NCI-H1092 treated with DMSO at 0.1 percent for 48 hours (cell line): ENCODE data around the gene EPB42.
"Not testable (repeated sequence)": the region's sequence is repeated elsewhere in the genome, so short reads cannot be mapped to it uniquely, and the experiment has no call there.

Source experiments
- DNase-seq: peaks from one replicate; lab custom pipeline; 2025; lab: John Stamatoyannopoulos, UW

The EPB42 gene

DNA sequence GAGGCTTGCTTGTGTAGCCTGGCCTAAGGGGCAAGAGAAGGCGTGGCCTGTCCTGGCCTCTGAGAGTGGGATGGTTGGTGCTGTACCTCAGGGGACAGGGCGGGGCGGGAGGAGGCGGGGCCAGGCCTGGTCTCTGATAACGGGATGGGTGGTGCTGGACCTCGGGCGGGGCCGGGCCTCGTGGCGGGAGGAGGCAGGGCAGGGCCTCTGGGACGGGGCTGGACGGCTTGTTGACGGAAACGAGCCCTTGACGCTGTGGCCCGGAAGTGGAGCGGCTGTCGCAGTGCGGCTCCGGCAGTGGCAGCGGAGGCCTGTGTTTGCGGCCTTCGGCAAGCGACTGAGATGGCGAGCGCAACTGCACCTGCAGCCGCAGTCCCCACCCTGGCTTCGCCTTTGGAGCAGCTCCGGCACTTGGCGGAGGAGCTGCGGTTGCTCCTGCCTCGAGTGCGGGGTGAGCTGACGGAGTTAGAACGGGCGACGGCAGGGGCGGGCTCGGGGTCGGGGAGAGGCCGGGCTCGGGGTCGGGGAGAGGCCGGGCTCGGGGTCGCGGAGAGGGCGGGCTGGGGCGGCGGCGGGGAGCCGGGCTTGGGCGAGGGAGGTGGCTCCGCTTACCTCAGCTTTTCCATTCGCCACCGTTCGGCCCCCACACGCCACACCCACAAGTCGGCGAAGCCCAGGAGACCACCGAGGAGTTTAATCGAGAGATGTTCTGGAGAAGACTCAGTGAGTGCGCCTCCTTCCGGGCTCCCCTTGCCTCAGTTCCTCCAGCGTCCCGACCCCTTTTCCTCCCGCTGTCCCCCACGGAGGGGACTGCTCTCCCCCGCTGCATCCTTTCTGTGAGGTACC is 35.4 kb downstream of the EPB42 start, which contains the start of gene CCNDBP1:
Gene CCNDBP1, plus strand, starts transcription at position 247 of the 846 bp plus-strand sequence. Its CDS starts 96 bp downstream, at position 343.
- DNase-seq = peak; percentile 44

DNA sequence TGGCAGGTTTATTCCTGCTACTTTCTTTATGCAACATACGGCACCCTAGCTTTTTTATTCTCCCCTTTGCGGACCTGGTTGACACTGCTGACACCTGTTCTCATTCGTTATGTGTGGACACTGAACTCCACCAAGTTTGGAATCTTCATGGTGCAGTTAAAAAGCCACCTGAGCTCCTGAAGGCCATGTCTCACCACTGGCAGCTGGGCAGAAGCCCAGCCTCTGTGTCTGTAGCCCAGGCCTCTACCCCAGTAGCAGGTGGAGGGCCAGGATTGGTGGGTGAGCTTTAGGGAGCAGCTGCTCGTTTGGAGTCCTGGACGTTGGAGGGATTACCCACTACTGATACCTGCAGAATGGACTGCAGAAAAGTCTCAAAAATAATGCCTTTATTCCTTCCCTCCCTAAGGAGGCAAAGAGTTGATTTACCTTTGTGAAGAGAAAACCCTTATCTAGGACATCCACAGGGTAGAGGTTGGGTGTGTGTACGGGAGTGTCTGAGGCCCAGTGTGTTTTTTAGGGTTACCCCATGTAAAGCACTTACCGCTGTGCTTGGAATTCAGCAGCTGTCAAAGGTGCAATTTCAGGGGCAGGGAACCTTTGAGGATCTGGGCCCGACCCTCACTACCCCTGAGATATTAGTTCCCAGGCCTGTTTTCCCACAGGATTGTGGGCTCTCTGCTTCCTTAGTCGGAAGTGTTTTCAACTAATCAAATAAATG is 36.3 kb downstream of the EPB42 start:
- DNase-seq = no peak

DNA sequence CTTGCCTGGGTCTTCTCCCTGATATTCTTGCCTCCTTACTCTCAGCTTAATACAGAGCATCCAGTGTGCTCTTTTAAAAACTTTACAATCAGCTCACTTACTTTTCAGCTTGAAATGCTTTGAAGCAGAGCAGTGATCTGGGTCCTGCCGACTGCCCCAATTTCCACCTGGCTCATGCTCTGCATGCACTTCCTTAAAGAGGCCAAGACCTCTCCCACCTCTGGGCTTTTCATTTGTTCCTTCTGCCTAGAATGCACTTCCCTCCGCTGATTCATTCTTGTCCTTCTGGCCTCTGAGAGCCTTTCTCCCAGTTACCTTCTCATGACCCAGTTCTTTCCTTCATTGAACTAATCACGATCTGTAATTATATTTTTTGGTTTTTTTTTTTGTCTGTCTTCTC is 37.5 kb downstream of the EPB42 start:
- no peak for DNase-seq

GRCh38 chr15:43177147-43177546 is 43.7 kb downstream of the EPB42 start:
- not testable (repeated sequence) for DNase-seq

- not testable (repeated sequence) for DNase-seq
Measured at GRCh38 chr15:43175656-43176309, 45.0 kb downstream of the EPB42 start.

DNA sequence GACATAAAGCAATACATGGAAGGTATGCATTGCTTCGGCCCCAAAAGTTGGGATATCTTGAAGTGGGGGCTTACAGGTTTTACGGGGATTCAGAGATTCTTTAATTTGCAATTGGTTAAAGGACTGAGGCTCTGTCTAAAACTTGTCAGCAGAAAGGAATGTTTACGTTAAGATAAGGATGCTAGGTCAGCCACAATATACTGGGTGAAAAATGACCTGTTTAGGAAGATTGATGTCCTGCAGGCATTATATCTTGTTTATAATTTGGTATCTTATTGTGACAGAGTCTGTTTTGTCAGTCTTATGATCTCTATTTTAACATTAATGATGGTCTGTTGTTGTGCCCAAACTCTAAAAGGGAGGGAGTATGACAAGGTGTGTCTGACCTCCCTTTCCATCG is 50.9 kb downstream of the EPB42 start:
- DNase-seq = no peak

- DNase-seq = no peak
Measured at GRCh38 chr15:43168192-43169107, 52.4 kb downstream of the EPB42 start.

GRCh38 chr15:43167261-43167660 is 53.6 kb downstream of the EPB42 start:
- not testable (repeated sequence) for DNase-seq

- no peak for DNase-seq
Measured at GRCh38 chr15:43165801-43166325, 55.0 kb downstream of the EPB42 start.

DNA sequence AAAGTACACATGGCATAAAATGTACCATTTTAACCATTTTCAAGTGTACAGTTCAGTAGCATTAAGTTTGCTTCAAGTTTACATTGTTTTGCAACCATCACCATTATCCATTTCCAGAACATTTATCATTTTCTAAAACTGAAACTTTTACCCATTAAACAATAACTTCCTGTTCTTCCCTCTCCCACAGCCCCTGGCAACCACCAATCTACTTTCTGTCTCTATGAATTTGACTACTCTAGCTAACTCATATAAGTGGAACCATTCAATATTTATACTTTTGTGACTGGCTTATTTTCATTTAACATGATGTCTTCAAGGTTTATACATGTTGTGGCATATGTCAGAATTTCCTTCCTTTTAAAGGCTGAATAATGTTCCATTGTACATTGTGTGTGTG is 67.5 kb downstream of the EPB42 start:
- DNase-seq = no peak

DNA sequence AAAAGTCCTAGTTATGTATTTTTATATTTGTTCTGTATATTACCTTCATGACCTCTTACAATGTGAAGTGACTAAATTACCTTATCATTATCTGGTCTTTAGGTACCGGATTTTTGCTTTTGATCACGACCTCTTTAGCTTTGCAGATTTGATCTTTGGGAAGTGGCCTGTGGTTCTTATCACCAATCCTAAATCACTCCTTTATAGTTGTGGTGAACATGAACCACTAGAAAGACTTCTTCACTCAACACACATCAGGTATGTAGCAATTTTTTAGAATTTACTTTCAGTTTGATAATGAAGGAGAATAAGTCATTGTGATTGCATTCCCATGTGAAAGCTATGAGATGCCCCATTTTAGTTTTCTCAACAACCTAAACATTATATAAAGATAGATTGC is 69.1 kb downstream of the EPB42 start:
- no peak for DNase-seq

DNA sequence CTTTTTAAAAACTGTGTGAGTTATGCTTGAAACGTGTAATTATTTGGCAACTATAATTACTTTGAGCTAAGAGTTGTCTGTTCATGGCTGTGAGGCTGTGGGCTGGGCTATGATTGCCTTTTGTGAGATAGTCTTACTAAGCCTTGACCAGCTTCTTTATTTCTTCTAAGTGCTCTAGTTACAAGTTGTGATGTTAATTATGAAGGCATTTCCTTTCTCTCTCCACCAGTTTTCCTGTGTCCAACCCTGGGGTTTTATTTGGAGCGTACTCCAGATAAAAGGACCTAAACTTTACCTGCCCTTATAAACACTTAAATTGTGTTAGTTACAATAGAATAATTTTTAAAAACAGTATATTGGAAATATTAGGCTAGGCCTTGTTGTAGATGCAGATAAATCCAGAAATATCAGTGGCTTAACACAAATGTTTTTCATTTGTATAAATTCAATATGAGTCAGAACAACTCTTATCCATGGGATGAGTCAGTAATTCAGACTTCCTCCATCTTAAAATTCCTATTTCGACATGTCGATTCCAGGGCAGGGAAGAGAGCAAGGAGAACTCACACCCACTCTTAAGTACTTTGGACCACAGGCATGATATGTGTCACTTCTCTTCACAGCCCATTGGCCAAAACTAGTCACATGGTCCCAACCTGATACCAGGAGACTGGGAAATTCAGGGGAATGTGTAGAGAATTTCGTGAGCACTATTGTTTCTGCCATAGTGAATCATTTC is 70.5 kb downstream of the EPB42 start:
- no peak for DNase-seq
